GM19099 (cell line): ENCODE measurements around the gene CRABP2.

ENCODE experiments used
- POLR2A ChIP-seq: IDR thresholded peaks from 3 replicates; pipeline ENCODE4 v1.6.1; 2011; ENCODE audit warnings: low read depth; ENCODE audit not compliant: insufficient read length; ENCODE audit errors: extremely low read depth

CRABP2 gene

GRCh38 chr1:156662005-156662799 lies 43.2 kb downstream of the CRABP2 start:
- no peak for TF ChIP-seq POLR2A

- no peak for TF ChIP-seq POLR2A
Measured at GRCh38 chr1:156660752-156661112, 44.7 kb downstream of the CRABP2 start.

GRCh38 chr1:156659988-156660751 lies 45.2 kb downstream of the CRABP2 start:
- peak; percentile 38 for TF ChIP-seq POLR2A

GRCh38 chr1:156659661-156659987 lies 45.8 kb downstream of the CRABP2 start:
- no peak for TF ChIP-seq POLR2A

GRCh38 chr1:156658945-156659574 lies 46.3 kb downstream of the CRABP2 start:
- TF ChIP-seq POLR2A, result no peak

GRCh38 chr1:156658496-156658895 lies 46.9 kb downstream of the CRABP2 start:
- no peak for TF ChIP-seq POLR2A

- TF ChIP-seq POLR2A, result no peak
Measured at GRCh38 chr1:156657741-156658319, 47.6 kb downstream of the CRABP2 start.

- TF ChIP-seq POLR2A, result no peak
Measured at GRCh38 chr1:156656806-156657740, 48.3 kb downstream of the CRABP2 start.

GRCh38 chr1:156655904-156656516 lies 49.4 kb downstream of the CRABP2 start:
- TF ChIP-seq POLR2A, result no peak

GRCh38 chr1:156655151-156655903 lies 50.1 kb downstream of the CRABP2 start:
- TF ChIP-seq POLR2A, result no peak

GRCh38 chr1:156654700-156655099 lies 50.7 kb downstream of the CRABP2 start:
- no peak for TF ChIP-seq POLR2A

GRCh38 chr1:156652992-156653355 lies 52.4 kb downstream of the CRABP2 start:
- TF ChIP-seq POLR2A, result no peak

GRCh38 chr1:156652131-156652991 lies 53.0 kb downstream of the CRABP2 start:
- no peak for TF ChIP-seq POLR2A
